ENCODE data around the gene LCLAT1.

The LCLAT1 gene

GRCh38 chr2:30649828-30650227 is 202.8 kb downstream of the LCLAT1 start:
- DNase-seq: no peak

DNA sequence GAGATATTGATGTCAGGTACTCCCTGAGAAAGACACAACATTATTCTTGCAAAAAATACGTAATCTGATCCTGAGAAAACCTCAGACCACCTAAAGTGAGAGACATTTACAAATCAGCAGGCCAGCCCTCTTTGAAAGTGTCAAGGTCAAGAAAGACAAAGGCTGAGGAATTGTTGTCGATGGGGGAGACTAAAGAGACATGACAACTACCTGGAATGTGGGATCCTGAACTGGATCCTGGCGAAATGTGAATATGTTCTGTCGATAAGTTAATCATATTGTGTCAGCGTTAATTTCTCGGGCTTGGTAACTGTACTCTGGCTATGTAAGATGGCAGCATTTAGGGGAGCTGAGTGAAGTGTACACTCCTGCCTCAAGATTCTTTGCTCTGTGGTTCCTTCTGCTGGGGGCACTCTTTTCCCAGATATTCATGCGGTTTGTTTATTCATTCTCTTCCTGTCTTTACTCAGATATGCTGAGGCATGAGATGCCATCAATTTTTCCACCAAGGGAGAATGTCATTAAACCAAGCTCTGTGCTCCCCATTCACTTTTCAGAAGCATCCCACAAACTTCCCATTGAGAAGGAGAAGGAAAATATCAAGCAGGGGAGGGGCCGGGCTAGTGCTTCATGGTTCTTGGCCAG is 205.3 kb downstream of the LCLAT1 start:
- DNase-seq: peak; percentile 43

GRCh38 chr2:30653847-30654246 is 206.8 kb downstream of the LCLAT1 start:
- peak; percentile 74 for DNase-seq

DNA sequence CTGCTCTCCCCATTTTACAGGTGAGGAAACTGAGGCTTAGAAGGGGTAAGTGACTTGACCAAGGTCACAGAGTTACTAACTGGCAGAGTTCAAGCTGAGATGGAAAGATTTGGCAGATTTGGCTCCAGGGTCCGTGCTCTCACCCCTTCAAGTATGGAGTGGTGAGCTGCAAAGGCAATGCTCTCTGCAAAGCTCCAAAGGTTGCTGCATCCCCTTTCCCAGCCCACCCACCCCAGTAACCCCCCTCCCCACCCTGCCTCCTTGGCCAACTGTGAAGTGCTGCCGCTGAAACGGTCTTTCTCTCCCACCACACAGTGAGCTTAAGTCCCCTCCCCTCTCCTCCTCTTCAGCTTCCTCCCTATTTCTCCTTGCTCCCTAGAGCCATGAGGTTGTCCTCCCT is 207.4 kb downstream of the LCLAT1 start:
- DNase-seq: no peak

GRCh38 chr2:30655211-30655610 is 208.2 kb downstream of the LCLAT1 start:
- no peak for DNase-seq

GRCh38 chr2:30655660-30656059 is 208.6 kb downstream of the LCLAT1 start:
- DNase-seq: peak; percentile 71

- DNase-seq: peak; percentile 26
These were observed 209.0 kb downstream of the LCLAT1 start for GRCh38 chr2:30656079-30656478.

DNA sequence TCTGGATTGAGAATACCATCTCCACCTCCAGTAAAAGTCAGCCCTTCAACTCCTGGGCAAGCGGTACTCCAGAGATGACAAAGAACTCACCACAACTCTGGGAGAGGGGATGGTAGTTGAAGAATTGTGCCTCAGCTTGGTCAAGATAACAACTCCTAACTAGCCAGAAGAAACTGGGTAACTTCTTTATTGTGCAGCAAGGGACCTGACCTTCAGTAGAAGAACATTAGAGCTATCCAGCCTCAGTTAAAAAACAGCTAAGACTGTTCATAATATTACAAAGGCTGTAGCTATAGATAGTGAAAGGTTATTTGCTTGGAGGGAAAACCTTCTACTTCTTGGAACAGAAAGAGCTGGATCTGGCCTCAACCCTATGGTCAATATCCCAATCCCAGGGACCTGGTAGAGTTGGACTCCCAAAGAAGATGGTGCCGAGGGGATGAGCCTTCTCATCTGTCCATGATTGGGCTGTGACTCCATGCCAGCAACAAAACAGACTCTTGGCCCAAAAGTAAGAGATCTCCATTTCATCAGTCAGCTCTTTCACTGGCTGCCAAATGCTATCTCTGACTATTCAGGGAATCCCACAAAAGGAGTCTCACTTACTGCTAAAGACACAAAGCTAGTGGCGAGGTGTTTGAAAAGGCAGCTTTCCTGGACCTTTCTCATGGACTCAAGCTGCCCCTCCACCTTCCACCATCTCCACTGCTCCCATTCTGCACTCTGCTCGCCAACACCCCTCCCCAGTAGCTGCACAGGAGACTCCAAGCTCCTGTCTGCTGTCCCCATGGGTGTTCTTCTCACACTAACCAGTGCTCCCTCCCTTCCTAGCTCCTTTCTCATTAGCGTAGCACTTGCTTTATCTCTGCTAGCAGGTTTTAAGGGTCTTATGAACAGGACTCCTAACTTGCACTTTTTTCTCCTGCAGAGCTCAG is 214.4 kb downstream of the LCLAT1 start:
- no peak for DNase-seq

DNA sequence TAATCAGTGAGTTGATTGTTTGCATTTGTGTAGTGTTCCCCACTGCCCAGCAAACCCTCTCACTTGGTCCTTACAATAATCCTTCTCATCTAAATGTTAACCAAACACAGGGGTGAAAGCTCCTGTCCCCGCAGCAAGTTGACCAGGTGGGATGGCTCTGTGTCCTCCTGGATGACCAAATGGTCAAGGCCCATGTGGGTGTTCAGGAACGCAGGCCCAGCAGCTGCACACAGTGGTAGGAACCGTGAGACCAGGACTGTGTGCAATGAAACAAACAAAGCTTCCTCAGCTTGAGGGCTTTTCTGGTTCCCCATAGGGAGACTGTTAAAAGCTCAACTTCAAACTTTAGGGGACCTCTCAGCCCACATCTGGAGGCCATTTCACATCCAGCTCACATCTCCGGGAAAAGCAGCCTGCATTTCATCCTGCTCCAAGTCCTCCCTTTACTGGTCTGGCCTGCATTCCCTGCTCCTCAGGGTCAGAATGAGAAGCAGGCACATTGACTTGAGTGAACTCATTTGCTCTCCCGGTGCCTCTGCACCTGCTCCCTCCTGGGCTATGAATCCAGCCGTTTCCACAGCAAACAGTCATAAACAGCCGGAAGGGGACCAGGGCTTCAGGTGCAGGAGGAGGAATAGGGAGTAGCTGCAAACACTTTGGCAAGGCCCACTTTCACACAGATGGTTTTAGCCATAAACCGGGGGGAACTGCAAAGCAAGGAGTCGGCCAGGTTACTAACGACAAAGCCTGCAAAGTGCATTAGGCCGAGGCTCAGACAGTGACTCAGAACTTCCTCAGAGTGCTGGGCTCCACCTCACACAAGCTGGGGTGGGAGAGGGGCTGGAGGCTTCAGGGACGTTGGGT is 215.5 kb downstream of the LCLAT1 start:
- no peak for DNase-seq

- DNase-seq: no peak
These were observed 216.3 kb downstream of the LCLAT1 start for GRCh38 chr2:30663321-30663720.

- DNase-seq: no peak
These were observed 216.8 kb downstream of the LCLAT1 start for GRCh38 chr2:30663806-30664205.

GRCh38 chr2:30664761-30665358 is 217.8 kb downstream of the LCLAT1 start:
- DNase-seq: peak; percentile 98

GRCh38 chr2:30665761-30666265 is 218.8 kb downstream of the LCLAT1 start:
- DNase-seq: no peak

DNA sequence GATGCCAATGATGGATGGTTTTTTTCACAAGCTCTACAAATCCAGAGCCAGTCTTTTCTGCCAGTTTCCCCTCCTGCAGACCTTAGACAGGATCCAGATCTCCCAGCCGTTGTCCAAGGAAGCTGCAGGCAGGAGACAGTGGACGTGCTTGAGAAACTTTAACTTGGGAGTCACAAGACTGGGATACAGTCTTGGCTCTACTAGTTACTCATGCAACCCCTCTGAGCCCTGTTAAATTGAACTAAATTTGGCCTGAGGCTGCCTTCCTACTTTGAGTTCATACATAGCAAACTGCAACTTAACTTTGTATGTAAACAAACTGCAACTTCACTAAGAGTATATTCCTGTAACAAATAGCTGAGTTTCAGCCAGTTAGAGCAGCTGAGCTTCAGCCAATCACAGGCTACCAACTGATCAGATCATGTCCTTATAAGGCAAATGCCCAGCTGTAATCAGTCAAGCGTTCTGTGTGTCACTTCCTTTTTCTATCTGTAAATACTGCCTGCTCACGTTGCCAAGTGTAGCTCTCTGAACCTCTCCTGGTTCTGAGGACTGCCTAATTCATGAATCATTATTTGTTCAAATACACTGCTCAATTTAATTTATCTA is 219.3 kb downstream of the LCLAT1 start:
- DNase-seq: peak; percentile 90

- DNase-seq: no peak
These were observed 223.4 kb downstream of the LCLAT1 start for GRCh38 chr2:30670453-30670852.

DNA sequence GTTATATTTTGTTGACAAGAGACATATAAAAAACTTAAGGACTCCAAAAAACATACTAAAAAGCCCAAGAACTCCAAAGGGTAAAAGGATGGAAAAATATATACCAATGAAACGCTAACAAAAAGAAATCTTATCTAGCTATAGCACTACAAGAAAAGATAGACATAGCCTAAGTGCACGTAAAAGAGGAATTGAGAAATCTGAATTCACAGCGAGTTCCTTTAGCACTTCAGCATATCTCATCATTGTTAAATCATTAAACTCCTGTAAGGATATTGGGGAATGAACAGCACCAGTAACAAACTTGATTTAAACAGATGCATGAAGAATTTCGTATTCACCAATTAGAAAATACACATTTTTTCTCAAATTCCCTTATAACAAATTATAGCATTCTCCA is 226.1 kb downstream of the LCLAT1 start:
- no peak for DNase-seq

GRCh38 chr2:30675758-30676157 is 228.7 kb downstream of the LCLAT1 start:
- DNase-seq: no peak

GRCh38 chr2:30677231-30677630 is 230.2 kb downstream of the LCLAT1 start:
- DNase-seq: no peak

GRCh38 chr2:30677861-30678385 is 230.9 kb downstream of the LCLAT1 start:
- no peak for DNase-seq

- DNase-seq: no peak
These were observed 231.5 kb downstream of the LCLAT1 start for GRCh38 chr2:30678410-30679137.
